Ectodermal cell (in vitro differentiated cells): ENCODE data around the gene NT5E.

Experiments
- H3K27ac ChIP-seq: 2 replicates; pipeline ENCODE4 v1.7.0; 2013; ENCODE audit warnings: mild to moderate bottlenecking, low read depth, low read length; ENCODE audit not compliant: insufficient read depth, poor library complexity, severe bottlenecking
- H3K27me3 ChIP-seq: 2 replicates; pipeline ENCODE4 v1.7.0; 2013; ENCODE audit warnings: mild to moderate bottlenecking, low read length; ENCODE audit not compliant: insufficient read depth, control insufficient read depth, poor library complexity, severe bottlenecking
- H3K36me3 ChIP-seq: one replicate; pipeline ENCODE4 v1.7.0; 2013; ENCODE audit warnings: low read length; ENCODE audit not compliant: control insufficient read depth, insufficient read depth
- H3K4me1 ChIP-seq: one replicate; pipeline ENCODE4 v1.7.0; 2013; ENCODE audit warnings: low read length; ENCODE audit not compliant: control insufficient read depth, insufficient read depth
- H3K4me3 ChIP-seq: 2 replicates; pipeline ENCODE4 v1.7.0; 2013; ENCODE audit warnings: low read depth, low read length, control low read depth; ENCODE audit not compliant: insufficient read depth
- H3K9me3 ChIP-seq: 2 replicates; pipeline ENCODE4 v1.7.0; 2013; ENCODE audit warnings: mild to moderate bottlenecking, low read length, moderate library complexity; ENCODE audit not compliant: control insufficient read depth
- WGBS, 2 experiments: methylation state at CpG; one replicate each; pipeline ENCODE4 v1.1.7; 2013; ENCODE audit warnings: missing lambda C conversion rate in 2 of 2; 5-methylcytosine and 5-hydroxymethylcytosine counted together

NT5E gene

DNA sequence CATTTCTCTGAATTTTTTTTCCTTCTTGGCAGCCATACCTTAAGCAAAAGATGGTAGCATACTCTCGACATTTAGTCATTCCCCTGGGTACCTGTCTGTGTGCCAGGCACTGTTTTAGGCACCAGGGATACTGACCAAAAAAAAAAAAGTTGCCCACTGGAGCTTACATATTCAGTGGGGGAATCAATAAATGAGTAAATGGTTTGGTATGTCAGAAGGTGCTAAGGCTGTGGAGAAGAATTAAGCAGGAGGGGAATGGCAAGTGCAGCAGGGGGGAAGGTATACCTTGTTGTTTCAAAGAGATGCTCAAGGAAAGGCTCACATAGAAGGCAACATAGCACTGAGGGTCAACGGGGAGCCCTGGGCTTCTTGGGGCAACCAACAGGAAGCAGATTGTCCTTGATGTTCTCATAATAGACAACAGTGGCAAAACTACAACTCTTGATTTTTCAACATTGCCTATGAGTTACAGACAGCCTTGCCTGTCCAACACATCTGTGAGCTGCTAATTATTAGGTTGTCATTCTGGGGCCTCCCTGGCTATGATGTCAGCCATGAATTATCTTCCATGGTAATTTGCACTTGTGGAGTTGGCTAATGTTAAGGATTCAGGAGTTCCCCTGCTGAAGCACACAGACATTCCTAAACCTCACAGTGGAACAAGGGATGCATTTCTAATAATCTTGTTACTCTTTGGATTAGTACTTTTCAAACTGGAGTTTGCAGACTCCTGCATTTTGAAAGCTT is 19.6 kb downstream of the NT5E start:
- no peak overlapping the region for H3K4me3 ChIP-seq
- no peak overlapping the region for H3K27ac ChIP-seq
- H3K36me3 ChIP-seq = no peaks in the 10 kb centered on the region
- no peaks in the 10 kb centered on the region for H3K27me3 ChIP-seq
- no peaks in the 10 kb centered on the region for H3K4me1 ChIP-seq
- WGBS, 2 experiments = 82 to 88% methylated on average over 2 of the region's 2 CpGs
- H3K9me3 ChIP-seq = no peaks in the 10 kb centered on the region

DNA sequence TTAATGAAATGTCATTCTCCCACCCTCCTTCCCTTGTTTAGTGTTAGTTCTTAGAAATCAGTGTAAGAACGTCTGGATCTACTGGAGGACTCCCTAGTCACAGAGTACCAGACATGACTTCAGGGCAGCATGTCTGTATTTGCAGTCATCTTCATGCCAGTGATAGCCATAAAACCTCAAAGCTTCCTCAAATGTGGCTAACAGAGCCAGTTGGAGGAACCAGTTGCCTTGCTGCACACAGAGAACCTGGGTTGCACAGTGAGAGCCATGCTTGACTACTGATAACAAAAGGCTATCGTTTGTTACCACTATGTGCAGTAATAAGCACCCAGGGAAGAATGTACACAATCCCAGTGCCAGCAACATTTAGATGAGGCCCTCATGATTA is 20.1 kb downstream of the NT5E start:
- no peaks in the 10 kb centered on the region for H3K36me3 ChIP-seq
- 87 to 91% methylated on average over 2 of the region's 2 CpGs for WGBS, 2 experiments
- H3K4me1 ChIP-seq = no peaks in the 10 kb centered on the region
- no peaks in the 10 kb centered on the region for H3K9me3 ChIP-seq
- H3K27me3 ChIP-seq = no peaks in the 10 kb centered on the region
- H3K27ac ChIP-seq = no peak overlapping the region
- no peak overlapping the region for H3K4me3 ChIP-seq

DNA sequence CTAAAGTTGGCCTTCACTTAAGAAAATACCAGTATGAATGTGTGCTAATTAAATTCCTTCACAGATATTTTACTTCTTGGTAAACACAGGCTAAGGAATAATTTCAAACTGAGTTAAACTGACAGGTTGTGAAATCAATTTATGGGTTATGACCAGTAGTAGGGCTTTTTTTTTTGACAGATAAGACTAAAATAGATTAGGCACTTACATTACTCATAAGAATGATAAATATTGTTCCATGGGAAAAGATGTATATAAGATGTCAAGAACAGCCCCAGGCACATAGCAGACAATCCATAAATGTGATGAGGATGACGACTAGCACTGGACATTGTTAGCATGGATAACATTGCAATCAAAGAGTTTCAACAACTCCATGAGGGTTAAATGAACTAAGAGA is 22.9 kb downstream of the NT5E start:
- no peak overlapping the region for H3K4me3 ChIP-seq
- H3K36me3 ChIP-seq = no peaks in the 10 kb centered on the region
- WGBS, 2 experiments = 92% methylated on average over 1 of the region's 1 CpG
- no peaks in the 10 kb centered on the region for H3K4me1 ChIP-seq
- H3K9me3 ChIP-seq = no peaks in the 10 kb centered on the region
- H3K27me3 ChIP-seq = no peaks in the 10 kb centered on the region
- H3K27ac ChIP-seq = no peak overlapping the region

DNA sequence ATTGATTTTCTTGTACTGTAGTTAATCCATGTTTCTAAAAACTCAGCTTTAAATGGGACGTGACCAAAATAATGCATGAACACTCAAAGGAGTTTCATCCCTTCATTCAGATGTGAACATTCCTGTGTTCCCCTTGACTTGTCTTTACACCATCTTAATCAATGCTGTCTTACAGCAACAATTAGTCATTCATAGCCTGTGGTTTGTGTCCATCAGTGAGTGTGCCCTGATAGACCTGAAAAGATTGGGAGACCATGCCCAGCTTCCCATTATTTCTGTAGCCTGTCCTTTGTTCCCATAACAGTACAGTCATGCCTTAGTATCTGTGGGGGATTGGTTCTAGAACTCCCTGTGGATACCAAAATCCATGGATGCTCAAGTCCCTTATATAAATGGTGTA is 23.9 kb downstream of the NT5E start:
- Histone ChIP-seq H3K4me1 (no peaks in the 10 kb centered on the region), H3K27ac (no peak overlapping the region), H3K4me3 (no peak overlapping the region), H3K36me3 (no peaks in the 10 kb centered on the region), H3K9me3 (no peaks in the 10 kb centered on the region), H3K27me3 (no peaks in the 10 kb centered on the region)
- WGBS, 2 experiments = 95 to 96% methylated on average over 1 of the region's 1 CpG

DNA sequence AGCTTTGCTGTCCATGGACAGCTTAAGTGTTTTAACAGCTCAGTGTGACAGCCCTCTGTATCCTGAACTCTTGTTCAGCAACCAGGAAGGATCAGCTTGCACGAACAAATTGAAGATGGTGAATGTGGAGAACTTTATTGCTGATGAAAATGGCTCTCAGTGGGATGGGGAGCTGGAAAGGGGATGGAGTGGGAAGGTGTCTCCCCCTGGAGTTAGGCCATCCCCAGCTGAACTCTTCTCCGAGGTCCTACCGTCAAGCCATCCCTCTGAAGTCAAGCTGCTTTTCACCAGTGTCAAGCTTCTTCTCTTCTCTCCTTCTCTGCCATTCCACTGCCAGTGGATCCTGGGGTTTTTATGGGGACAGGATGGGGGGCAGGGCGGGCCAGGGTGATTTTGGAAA is 26.6 kb downstream of the NT5E start:
- H3K4me1 ChIP-seq = no peaks in the 10 kb centered on the region
- no peaks in the 10 kb centered on the region for H3K36me3 ChIP-seq
- no peaks in the 10 kb centered on the region for H3K9me3 ChIP-seq
- H3K27me3 ChIP-seq = no peaks in the 10 kb centered on the region
- 91 to 93% methylated on average over 4 of the region's 4 CpGs for WGBS, 2 experiments
- no peak overlapping the region for H3K27ac ChIP-seq
- no peak overlapping the region for H3K4me3 ChIP-seq

DNA sequence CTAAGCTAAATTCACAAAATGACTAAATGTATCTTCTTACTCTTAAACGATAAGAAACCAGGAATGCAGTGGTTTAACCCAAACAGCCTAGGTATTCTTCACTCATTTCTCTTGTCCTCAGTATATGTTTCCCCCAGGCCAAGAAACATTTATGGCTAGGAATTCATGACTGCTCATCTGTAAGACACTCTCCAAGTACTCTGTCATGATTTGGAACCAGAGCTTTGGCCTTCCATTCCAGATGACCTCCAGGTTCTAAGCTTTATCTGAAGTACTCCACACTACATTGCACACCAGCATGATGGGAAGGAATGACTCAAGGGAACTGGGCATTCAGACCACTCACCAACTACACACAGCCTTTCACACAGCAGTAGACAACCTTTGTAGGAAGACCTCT is 29.3 kb downstream of the NT5E start:
- WGBS, 2 experiments = 86 to 92% methylated on average over 1 of the region's 1 CpG
- H3K36me3 ChIP-seq = no peaks in the 10 kb centered on the region
- no peaks in the 10 kb centered on the region for H3K27me3 ChIP-seq
- no peak overlapping the region for H3K4me3 ChIP-seq
- H3K9me3 ChIP-seq = no peaks in the 10 kb centered on the region
- H3K27ac ChIP-seq = no peak overlapping the region
- H3K4me1 ChIP-seq = no peaks in the 10 kb centered on the region

DNA sequence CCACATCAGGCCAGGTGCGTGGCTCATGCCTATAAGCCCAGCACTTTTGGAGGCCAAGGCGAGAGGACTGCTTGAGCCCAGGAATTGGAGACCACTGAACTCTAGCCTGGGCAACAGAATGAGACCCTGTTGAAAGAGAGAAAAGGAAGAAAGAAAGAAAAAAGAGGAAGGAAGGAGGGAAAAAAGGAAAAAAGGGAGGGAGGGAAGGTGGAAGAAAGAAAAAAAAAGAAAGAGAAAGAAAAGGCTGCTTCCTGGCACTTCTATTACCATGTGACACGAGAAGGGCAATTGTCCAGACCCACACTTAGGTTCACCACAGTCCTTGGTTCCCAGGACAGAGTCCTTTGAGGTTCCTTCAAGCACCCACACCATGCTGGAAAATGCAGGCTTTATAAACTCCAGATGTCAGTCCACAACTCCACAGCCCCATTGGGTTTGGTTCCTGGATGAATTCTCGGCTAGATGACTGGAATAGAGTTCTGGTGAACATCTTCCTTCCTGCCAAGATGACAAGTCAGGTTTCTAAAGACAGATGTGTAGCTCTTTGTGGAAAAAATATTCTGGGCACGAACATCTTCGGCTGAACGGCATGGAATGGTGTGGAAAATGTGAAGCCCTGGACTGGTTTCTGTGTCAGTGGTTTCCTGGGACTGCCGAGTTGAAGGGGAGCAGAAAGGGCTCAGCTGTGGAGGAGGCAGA is 32.5 kb downstream of the NT5E start:
- Histone ChIP-seq H3K9me3 (no peaks in the 10 kb centered on the region), H3K4me3 (no peak overlapping the region), H3K27ac (no peak overlapping the region), H3K27me3 (no peaks in the 10 kb centered on the region), H3K4me1 (no peaks in the 10 kb centered on the region), H3K36me3 (no peaks in the 10 kb centered on the region)
- 92 to 96% methylated on average over 8 of the region's 8 CpGs for WGBS, 2 experiments

DNA sequence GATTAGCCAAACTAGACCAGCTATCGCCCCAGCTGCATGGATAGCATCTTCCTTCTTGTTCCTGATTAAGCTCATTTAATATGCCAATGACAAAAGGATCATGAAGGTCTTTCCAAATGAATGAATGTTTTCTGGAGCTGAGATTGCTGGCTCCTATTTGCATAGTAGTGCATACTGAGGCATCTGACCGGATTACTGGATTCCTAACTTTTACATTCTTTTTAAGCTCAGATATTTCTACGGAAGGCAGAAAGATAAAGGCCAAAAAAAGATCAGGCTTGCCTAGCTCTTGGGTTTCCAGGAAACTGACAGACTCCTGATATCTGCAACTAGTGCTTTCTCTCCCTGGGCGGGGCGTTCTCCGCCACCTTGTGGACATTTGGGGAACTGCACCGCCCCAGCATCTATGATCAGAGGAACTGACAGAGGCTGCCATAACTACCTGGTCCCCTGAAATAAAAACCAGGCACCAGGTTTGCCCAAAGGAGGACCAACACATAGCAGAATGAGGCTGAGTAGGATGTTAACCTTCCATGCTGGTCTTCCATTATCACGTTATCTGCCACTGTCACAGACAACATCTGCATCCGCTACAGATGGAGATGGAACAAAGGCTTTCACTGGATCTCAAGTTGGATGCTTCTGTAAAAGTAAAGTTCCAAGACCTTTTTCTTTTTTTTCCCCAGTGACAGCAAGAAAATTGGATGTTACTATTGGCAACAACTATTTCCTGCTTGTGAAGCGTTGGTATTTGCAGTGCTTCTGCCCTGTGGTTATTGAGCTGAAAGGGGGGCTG is 33.2 kb downstream of the NT5E start:
- Histone ChIP-seq H3K27me3 (no peaks in the 10 kb centered on the region), H3K27ac (no peak overlapping the region), H3K4me3 (no peak overlapping the region), H3K36me3 (no peaks in the 10 kb centered on the region), H3K4me1 (no peaks in the 10 kb centered on the region), H3K9me3 (no peaks in the 10 kb centered on the region)
- 43 to 47% methylated on average over 10 of the region's 10 CpGs for WGBS, 2 experiments

DNA sequence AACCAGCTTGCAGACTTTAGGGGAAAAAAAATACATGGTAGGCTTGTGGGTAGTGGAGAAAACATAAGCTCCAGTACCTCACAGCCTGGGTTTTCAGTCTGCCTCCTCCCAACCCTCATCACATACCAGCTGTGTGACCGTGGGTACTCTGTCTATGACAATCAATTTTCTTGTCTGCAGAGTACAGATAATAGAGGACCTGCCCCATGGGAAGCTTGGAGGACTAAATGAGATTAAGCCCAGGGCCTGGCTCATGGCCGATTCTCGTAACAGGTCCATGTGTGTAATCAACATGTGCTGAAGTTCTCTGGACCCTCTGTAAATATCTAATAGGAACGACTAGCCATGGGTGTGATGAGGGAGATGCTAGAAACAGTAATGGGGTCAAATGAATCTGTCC is 34.0 kb downstream of the NT5E start:
- Histone ChIP-seq H3K4me1 (no peaks in the 10 kb centered on the region), H3K27me3 (no peaks in the 10 kb centered on the region), H3K4me3 (no peak overlapping the region), H3K36me3 (no peaks in the 10 kb centered on the region), H3K27ac (no peak overlapping the region), H3K9me3 (no peaks in the 10 kb centered on the region)
- 85 to 90% methylated on average over 4 of the region's 4 CpGs for WGBS, 2 experiments

DNA sequence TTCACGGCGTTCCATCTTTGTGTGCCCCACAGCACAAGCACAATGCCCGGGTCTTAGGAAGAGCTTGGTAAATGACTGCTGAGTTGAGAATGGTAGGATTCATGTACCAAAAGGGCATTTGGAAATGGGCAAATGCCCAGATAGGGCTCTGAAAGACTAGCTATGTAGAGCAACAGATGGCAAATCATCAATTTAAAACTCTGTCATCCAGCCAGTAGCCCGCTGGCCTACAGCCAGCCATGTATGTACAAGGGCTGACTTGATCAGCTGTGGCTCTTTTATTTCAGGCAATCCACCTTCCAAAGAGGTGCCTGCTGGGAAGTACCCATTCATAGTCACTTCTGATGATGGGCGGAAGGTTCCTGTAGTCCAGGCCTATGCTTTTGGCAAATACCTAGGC is 35.1 kb downstream of the NT5E start:
- Histone ChIP-seq H3K9me3 (no peaks in the 10 kb centered on the region), H3K4me1 (no peaks in the 10 kb centered on the region), H3K36me3 (no peaks in the 10 kb centered on the region), H3K4me3 (no peak overlapping the region), H3K27me3 (no peaks in the 10 kb centered on the region), H3K27ac (no peak overlapping the region)
- WGBS, 2 experiments = 95 to 98% methylated on average over 5 of the region's 5 CpGs
